Measurements from ENCODE around the gene SORCS2.

The SORCS2 gene

DNA sequence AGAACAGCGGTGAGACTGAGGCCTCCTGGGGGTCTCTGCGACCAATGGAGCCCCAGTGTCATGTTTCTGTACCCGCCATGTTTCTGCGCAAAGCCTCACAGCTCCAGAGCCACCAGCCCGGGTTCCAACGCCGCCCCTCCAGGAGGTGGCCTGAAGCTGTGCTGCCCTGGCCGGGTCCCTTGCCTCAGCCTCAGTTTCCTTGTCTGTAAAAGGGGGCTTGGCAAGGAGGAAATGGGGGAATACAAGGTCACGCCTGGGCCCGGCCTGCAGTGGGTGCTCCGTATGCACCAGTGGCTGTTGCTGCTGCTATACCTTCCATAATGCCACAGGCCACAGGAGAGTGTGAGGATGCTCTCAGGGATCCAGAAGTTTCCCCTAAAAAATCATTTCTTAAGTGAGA, 517.8 kb downstream of the SORCS2 start:
- no peak for DNase-seq

GRCh38 chr4:7710576-7711306, 518.4 kb downstream of the SORCS2 start:
- DNase-seq: no peak

GRCh38 chr4:7711307-7711963, 519.1 kb downstream of the SORCS2 start:
- DNase-seq: no peak

GRCh38 chr4:7712021-7712671, 519.8 kb downstream of the SORCS2 start:
- no peak for DNase-seq

GRCh38 chr4:7713757-7714156, 521.4 kb downstream of the SORCS2 start:
- no peak for DNase-seq

DNA sequence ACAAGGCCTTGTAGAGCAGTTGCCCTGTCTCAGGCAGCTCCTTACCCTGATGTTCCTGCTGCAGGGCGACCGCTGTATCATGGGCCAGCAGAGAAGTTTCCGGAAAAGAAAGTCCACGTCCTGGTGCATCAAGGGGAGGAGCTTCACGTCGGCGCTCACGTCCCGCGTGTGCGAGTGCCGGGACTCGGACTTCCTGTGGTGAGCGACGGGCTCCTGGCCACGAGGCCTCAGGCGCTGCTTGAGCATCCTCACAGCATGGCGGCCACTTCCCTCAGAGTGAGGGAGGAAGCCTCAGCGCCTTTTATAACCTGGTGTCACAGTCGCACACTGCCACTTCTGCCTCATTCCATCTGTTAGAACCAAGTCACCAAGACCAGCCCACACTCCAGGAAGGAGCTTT, 521.8 kb downstream of the SORCS2 start:
- no peak for DNase-seq

- DNase-seq: no peak
Observed at GRCh38 chr4:7714738-7715137, 522.4 kb downstream of the SORCS2 start.

DNA sequence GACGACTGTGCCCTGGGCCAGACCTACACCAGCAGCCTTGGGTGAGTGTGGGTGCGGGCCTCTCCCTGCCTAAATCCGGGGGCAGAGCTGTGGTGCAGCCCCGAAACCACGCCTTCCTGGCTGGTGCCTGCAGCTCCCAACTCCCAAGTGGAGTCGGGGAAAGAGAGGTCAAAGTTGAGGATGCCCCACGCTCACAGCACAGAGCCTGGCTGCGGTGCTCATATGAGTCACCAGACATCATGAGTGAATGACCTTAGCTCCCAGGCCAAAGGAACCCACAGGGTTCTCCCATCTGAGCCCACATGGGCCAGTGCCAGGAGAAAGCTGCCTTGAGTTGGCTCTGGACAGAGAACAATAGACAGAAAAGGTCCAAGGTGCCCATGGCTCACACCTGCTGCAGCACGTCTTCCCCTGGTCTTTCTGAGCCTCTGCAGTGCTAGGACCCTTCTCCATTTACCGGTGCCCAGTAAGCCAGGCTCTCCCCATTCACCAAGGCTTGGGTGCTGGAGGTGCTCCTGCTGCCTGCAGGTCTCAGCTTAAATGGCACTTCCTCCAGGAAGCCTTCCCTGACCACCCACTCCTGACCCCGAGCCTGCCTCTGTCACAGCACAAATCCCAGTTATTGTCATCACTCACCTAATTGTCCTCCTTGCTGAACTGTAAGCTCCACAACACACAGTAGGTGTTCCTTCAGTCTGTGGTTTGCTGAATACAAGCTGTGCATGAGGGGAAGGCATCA, 523.1 kb downstream of the SORCS2 start:
- no peak for DNase-seq

DNA sequence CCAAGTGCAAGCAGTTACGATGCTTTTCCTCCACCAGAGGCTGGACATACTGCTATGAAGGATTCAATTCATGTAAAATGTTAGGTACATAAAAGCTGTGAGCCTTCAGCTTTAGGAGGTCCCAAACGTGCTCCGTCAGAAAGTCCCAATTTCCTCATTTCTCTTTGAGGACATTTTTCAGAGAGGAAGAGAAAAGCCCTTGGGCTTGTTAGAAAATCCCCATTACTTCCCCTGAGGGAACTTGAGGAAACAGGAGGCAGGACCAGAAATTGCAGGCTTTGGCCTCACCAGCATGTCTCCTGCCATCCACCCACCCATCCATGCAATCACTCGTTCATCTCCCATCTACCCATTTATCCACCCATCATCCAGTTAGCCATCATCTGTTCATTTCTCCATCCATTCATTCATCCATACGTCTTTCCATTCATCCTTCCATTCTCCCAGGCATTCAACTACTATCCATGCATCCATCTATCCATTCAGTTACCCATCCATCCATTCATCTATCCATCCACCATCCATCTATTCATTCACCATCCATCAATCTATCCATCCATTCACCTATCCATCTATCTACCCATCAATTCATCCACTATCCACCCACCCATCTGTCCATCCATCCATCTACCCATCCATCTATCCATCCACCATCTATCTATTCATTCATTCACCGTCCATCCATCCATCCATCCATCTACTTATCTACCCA, 523.8 kb downstream of the SORCS2 start:
- no peak for DNase-seq

GRCh38 chr4:7717161-7717560, 524.8 kb downstream of the SORCS2 start:
- DNase-seq: no peak

DNA sequence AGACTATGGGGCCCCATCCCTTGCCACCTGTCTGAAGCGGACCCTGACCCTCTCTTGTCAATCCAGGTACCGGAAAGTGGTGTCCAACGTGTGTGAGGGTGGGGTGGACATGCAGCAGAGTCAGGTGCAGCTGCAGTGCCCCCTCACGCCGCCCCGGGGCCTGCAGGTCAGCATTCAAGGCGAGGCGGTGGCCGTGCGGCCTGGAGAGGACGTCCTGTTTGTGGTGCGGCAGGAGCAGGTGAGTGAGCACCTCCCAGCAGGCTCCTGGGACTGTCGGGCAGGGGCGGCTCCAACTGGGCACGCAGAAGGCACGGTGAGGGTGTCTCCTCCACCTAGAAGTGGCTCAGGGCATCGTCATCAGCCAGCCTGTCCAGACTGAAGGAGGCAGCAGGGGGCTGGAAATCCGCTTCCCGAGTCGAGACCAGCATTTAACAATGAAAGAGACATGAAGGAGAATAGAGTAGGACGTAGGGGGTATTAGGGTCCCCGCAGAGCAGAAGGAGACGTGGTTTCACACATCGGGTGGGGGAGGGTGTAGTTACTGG, 525.7 kb downstream of the SORCS2 start:
- DNase-seq: no peak

DNA sequence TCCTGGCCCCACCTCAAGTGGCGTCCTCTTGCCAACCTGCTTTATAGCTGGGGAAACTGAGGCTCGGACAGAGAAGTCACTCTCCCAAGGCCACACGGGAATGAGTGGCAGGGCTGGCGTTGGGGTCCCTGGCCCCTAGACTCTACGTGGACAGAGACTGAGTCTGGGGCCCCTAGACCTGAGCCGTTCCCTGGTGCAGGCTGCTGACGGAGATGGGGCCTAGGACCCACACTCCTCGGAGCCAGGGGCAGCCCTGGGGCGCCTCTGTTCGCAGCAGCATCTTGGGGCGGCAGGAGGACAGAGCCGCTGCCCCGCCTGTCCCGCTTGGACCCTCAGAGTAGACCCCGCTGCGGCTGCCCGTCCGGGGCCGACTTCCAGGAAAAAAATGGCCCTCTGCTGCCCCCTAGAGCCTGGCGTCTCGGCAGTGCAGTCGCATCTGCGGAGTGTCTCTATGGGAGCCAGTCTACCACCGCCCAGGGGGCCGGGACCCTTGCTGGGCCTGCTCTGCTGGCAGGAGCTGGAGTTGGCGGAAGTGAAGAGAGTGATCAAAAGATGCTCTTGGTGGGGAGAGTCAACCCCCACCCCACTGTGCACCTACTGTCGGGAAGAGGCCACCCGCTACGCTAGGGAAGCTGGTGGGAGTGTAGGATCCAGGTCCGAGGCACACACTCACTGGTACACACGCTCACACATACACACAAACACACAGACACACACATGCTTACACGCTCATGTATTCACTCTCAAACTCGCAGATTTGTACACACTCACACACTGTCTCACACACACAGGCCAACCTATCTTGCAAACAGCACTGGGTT, 527.2 kb downstream of the SORCS2 start:
- DNase-seq: peak in 1 of 2 experiments; percentile 16

GRCh38 chr4:7721984-7722551, 529.7 kb downstream of the SORCS2 start:
- DNase-seq: no peak

GRCh38 chr4:7722766-7723387, 530.5 kb downstream of the SORCS2 start:
- DNase-seq: no peak

GRCh38 chr4:7723625-7724024, 531.3 kb downstream of the SORCS2 start:
- no peak for DNase-seq

GRCh38 chr4:7725951-7726350, 533.6 kb downstream of the SORCS2 start:
- DNase-seq: no peak

DNA sequence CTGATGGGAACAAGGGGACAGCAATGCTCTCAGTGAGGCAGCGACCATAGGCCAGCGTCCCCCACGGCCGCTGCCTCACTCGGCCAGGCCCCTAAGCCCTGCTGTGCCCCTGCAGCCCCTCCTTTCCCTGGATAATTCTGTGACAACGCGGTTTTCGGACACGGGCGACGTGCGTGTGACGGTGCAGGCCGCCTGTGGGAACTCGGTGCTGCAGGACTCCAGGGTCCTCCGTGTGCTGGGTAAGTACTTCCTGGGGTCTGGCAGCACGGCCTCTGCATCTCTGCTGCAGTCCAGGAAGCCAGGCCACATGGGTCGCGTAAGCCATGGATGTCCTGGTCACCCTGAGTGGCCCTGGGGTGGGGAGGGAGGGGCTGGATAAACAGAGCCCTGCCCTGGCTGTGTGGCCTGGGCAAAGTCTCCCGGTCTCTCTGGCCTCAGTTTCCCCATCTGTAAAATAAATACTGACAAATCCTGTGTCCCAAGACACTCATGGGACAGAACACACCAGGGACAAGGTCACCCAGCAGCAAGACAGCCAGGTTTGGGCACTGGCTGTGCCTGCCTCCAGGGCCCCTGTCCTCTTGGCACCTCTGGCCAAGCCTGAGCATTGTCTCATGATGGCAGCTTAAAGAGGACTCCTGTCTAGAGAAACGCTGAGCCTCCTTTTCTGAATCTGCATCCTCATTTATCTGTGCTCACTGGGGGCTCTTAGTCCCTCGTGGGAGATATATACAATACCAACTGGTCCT, 534.5 kb downstream of the SORCS2 start:
- DNase-seq: no peak

GRCh38 chr4:7727749-7728148, 535.4 kb downstream of the SORCS2 start:
- no peak for DNase-seq

DNA sequence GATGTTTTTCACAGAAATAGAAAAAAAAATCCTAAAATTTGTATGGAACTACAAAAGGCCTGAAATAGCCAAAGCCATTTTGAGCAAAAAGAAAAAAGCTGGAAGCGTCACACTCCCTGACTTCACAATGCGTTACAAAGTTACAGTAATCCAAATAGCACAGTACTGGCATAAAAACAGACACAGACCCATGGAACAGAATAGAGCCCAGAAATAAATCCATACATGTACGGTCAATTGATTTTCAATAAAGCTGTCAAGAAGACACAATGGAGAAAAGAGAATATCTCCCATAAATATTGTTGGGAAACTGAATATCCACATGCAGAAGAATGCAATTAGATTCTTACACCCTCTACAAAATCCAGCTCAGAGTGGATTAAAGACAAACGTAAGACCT, 539.1 kb downstream of the SORCS2 start:
- no peak for DNase-seq

GRCh38 chr4:7732263-7732662, 539.9 kb downstream of the SORCS2 start:
- DNase-seq: no peak
